ENCODE results near the gene NSD2. TPM values are rescaled to one million over a fixed set of nuclear protein-coding genes. Genes with fewer than 3 reads are reported as not detected.
"Not testable (repeated sequence)": the region's sequence is repeated elsewhere in the genome, so short reads cannot be mapped to it uniquely, and the experiment has no call there.

Gene NSD2
- total and polyA plus RNA-seq, 3 donors from 2014 or later = 108 to 144 (median 124) TPM

DNA sequence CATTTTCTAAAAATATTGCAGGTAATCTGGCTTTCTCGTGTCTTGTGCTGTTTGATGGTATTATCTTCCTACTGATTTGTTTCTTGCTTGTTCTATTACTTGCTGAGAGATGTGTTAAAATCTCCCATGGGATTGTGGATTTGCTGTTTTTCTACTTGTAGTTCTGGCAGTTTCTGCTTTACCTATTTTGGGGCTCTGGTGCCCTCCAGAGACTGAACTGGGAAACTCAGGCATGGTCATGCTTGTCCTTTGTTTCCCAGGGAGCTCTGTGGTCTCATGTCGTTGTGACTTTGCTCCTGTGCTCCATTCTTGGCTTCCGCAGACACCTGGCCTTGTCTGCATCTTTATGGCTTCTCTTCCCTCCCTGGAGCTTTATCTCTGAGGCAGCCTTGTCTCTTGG, 39.5 kb downstream of the NSD2 start:
- H3K4me1 ChIP-seq = no peaks in the 10 kb centered on the region
- H3K27me3 ChIP-seq = no peaks in the 10 kb centered on the region
- H3K4me3 ChIP-seq = no peak overlapping the region
- H3K9me3 ChIP-seq = no peaks in the 10 kb centered on the region
- no peak for TF ChIP-seq POLR2A (IDR thresholded peaks at IDR 0.05)
- TF ChIP-seq, protein P1, sequence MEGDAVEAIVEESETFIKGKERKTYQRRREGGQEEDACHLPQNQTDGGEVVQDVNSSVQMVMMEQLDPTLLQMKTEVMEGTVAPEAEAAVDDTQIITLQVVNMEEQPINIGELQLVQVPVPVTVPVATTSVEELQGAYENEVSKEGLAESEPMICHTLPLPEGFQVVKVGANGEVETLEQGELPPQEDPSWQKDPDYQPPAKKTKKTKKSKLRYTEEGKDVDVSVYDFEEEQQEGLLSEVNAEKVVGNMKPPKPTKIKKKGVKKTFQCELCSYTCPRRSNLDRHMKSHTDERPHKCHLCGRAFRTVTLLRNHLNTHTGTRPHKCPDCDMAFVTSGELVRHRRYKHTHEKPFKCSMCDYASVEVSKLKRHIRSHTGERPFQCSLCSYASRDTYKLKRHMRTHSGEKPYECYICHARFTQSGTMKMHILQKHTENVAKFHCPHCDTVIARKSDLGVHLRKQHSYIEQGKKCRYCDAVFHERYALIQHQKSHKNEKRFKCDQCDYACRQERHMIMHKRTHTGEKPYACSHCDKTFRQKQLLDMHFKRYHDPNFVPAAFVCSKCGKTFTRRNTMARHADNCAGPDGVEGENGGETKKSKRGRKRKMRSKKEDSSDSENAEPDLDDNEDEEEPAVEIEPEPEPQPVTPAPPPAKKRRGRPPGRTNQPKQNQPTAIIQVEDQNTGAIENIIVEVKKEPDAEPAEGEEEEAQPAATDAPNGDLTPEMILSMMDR (IDR thresholded peaks at IDR 0.05) = peak; percentile 16 to 39 (median 37)
- peak; percentile 59 for DNase-seq
- 44 to 48% methylated on average over 3 of the region's 3 CpGs for WGBS, 2 donors
- no peak overlapping the region for H3K27ac ChIP-seq
- intact Hi-C loops (cut with DNase I; ENCODE audit: low total_unique reads) = no loop called here
- no peaks in the 10 kb centered on the region for H3K36me3 ChIP-seq (ENCODE audit: low read depth, missing control alignments)

DNA sequence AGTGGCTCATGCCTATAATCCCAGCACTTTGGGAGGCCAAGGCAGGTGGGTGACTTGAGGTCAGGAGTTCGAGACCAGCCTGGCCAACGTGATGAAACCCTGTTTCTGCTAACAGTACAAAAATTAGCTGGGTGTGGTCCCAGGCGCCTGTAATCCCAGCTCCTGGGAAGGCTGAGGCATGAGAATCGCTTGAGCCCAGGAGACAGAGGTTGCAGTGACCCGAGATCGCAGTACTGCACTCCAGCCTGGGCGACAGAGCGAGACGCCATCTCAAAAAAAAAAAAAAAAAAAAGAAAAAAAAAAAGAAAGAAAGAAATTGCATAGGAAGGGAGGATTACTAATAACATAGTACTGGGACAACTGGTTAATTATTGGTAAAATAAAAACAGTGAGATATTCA, 40.1 kb downstream of the NSD2 start:
- H3K36me3 ChIP-seq (ENCODE audit: low read depth, missing control alignments); H3K4me1 ChIP-seq; intact Hi-C loops (cut with DNase I; ENCODE audit: low total_unique reads); H3K27me3 ChIP-seq; H3K4me3 ChIP-seq; DNase-seq; H3K27ac ChIP-seq; H3K9me3 ChIP-seq: not testable (repeated sequence)
- 90 to 93% methylated on average over 9 of the region's 9 CpGs for whole genome bisulfite sequencing, 2 donors

DNA sequence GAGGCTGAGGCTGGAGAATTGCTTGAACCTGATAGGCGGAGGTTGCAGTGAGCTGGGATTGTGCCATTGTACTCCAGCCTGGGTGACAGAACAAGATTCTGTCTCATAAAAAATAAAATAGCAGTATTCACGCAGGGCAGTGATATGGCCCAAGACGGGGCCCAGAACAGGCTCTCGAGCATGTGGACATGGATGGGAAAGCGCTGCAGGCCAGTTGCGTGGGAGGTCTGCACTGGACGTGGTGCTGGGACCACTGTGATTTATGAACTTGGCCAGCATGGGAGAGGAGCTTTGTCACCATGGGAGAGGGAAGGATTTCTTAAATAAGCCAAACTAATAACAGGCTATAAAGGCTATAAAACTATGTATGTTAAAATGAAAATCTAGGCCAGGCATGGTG, 51.6 kb downstream of the NSD2 start:
- TF ChIP-seq, protein P1 (IDR thresholded peaks at IDR 0.05) = no peak
- TF ChIP-seq POLR2A (IDR thresholded peaks at IDR 0.05) = no peak
- H3K4me3 ChIP-seq = no peak overlapping the region
- no peak overlapping the region for H3K27ac ChIP-seq
- no peaks in the 10 kb centered on the region for H3K27me3 ChIP-seq
- H3K4me1 ChIP-seq = no peaks in the 10 kb centered on the region
- H3K9me3 ChIP-seq = no peaks in the 10 kb centered on the region
- no peak for DNase-seq
- no peaks in the 10 kb centered on the region for H3K36me3 ChIP-seq (ENCODE audit: low read depth, missing control alignments)
- intact Hi-C loops (cut with DNase I; ENCODE audit: low total_unique reads) = no loop called here
- WGBS, 2 donors = 88 to 90% methylated on average over 7 of the region's 7 CpGs

DNA sequence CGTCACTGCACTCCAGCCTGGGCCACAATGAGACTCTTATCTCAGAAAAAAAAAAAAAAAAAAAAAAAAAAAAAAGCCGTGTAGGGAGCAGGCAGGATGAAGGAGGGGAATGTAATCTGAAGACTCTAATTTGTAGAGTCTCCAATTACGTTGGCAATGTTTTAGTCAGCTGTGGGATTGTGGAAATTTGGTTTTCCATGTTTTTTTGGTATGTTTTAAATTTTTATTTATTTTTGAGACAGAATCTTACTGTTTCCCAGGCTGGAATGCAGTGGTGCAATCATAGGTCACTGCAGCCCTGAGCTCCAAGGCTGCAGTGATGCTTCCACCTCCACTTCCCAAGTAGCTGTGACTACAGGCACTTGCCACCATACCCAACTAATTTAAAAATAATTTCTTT, 56.5 kb downstream of the NSD2 start:
- 61 to 67% methylated on average over 3 of the region's 3 CpGs for WGBS, 2 donors
- Histone ChIP-seq H3K27me3 (no peaks in the 10 kb centered on the region), H3K4me3 (no peak overlapping the region), H3K27ac (no peak overlapping the region), H3K9me3 (no peaks in the 10 kb centered on the region), H3K36me3 (ENCODE audit: low read depth, missing control alignments) (no peaks in the 10 kb centered on the region), H3K4me1 (no peaks in the 10 kb centered on the region)
- DNase-seq = no peak
- intact Hi-C loops (cut with DNase I; ENCODE audit: low total_unique reads) = no loop called here
- TF ChIP-seq POLR2A (IDR thresholded peaks at IDR 0.05) = no peak
- TF ChIP-seq, protein P1 (IDR thresholded peaks at IDR 0.05) = no peak

DNA sequence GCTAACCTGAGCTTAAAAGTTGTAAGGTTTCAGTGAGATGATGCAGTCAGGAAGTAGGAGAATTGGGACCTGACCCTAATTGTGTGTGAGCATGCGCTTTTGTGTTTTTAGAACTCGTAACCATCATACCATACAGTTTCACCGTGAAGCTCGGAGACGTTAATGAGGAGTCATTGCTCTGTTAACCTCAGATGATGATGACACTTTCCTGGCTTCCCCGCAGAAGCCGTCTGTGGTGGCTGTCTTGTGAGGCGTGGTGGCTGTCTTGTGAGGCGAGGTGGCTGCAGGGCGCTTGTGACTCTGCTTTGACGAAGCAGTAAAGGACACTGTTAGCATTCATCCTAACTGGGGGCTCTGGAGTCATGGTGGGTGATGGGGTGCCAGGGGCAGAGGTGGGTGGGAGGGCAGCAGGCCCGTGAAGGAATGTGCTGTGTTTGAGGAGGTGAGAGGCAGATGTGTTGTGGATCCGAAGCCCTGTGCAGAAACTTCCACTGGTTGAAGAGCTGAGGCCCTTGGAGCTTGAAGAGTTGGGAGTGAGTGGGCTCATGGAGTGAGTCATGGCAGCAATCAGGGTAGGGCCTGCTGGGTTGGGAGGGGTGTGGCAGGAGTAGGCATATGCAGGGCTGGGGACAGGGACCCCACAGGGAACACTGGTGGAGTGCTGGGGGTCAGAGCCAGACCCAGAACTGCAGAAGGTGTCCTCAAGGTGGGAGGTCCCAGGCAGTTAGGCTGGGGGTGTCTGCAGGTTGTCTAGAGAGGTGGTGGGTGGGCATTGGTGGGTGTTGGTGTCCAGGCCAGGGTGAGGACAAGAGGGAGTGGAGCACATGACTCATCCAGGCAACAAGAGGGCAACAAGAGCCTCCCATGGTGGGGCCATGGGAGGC, 57.4 kb downstream of the NSD2 start:
- no peak for TF ChIP-seq POLR2A (IDR thresholded peaks at IDR 0.05)
- TF ChIP-seq, protein P1 (IDR thresholded peaks at IDR 0.05) = no peak

More for the DNA sequence above, 57.4 kb downstream of the NSD2 start:
- Histone ChIP-seq H3K27me3 (no peaks in the 10 kb centered on the region), H3K36me3 (ENCODE audit: low read depth, missing control alignments) (no peaks in the 10 kb centered on the region), H3K4me1 (no peaks in the 10 kb centered on the region), H3K4me3 (no peak overlapping the region), H3K27ac (no peak overlapping the region), H3K9me3 (no peaks in the 10 kb centered on the region)
- WGBS, 2 donors = 92 to 96% methylated on average over 13 of the region's 13 CpGs
- DNase-seq = no peak
- intact Hi-C loops (cut with DNase I; ENCODE audit: low total_unique reads) = no loop called here

All from testis (tissue), 3 donors.